ENCODE results near the gene COX8C.

GRCh38 chr14:93326196-93326595, 20.8 kb upstream of the COX8C start:
- TF ChIP-seq, protein P1, sequence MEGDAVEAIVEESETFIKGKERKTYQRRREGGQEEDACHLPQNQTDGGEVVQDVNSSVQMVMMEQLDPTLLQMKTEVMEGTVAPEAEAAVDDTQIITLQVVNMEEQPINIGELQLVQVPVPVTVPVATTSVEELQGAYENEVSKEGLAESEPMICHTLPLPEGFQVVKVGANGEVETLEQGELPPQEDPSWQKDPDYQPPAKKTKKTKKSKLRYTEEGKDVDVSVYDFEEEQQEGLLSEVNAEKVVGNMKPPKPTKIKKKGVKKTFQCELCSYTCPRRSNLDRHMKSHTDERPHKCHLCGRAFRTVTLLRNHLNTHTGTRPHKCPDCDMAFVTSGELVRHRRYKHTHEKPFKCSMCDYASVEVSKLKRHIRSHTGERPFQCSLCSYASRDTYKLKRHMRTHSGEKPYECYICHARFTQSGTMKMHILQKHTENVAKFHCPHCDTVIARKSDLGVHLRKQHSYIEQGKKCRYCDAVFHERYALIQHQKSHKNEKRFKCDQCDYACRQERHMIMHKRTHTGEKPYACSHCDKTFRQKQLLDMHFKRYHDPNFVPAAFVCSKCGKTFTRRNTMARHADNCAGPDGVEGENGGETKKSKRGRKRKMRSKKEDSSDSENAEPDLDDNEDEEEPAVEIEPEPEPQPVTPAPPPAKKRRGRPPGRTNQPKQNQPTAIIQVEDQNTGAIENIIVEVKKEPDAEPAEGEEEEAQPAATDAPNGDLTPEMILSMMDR (IDR thresholded peaks at IDR 0.05 in 2 of 3, conservative IDR thresholded peaks at IDR 0.05 in 1 of 3; ENCODE audit: control insufficient read depth in 2 of 3, extremely low read depth in 1 of 3, insufficient read depth in 1 of 3, low read depth in 3 of 3, low read length in 3 of 3), result no peak
- no peak for TF ChIP-seq SIN3A (IDR thresholded peaks at IDR 0.05; ENCODE audit: low read depth, low read length)
- TF ChIP-seq ELK1 (IDR thresholded peaks at IDR 0.05; ENCODE audit: low read depth, low read length), result no peak
- no peak for TF ChIP-seq ASH2L (IDR thresholded peaks at IDR 0.05; ENCODE audit: borderline replicate concordance, low read depth)
- no peak for TF ChIP-seq CEBPB (IDR thresholded peaks at IDR 0.05; ENCODE audit: borderline replicate concordance in 1 of 2, low read depth in 2 of 2, low read length in 2 of 2)
- TF ChIP-seq TAF1 (IDR thresholded peaks at IDR 0.05; ENCODE audit: borderline replicate concordance, low read depth, low read length), result no peak
- no peak for TF ChIP-seq YY1 (IDR thresholded peaks at IDR 0.05; ENCODE audit: low read depth, low read length)
- TF ChIP-seq ZBED1 (IDR thresholded peaks at IDR 0.05; ENCODE audit: borderline replicate concordance), result no peak

All from GM12878 (cell line).